ENCODE data around the gene CARD19. TPM values are rescaled to one million over a fixed set of nuclear protein-coding genes. Genes with fewer than 3 reads are reported as not detected.
A peak's percentile ranks its signal among the peaks of the same experiment; 100 is the strongest.

Gene CARD19, protein sequence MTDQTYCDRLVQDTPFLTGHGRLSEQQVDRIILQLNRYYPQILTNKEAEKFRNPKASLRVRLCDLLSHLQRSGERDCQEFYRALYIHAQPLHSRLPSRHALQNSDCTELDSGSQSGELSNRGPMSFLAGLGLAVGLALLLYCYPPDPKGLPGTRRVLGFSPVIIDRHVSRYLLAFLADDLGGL
- total RNA-seq (2014; rRNA removed; shearing (Covaris generic)), result 33.3 and 41.5 TPM in 2 replicates

DNA sequence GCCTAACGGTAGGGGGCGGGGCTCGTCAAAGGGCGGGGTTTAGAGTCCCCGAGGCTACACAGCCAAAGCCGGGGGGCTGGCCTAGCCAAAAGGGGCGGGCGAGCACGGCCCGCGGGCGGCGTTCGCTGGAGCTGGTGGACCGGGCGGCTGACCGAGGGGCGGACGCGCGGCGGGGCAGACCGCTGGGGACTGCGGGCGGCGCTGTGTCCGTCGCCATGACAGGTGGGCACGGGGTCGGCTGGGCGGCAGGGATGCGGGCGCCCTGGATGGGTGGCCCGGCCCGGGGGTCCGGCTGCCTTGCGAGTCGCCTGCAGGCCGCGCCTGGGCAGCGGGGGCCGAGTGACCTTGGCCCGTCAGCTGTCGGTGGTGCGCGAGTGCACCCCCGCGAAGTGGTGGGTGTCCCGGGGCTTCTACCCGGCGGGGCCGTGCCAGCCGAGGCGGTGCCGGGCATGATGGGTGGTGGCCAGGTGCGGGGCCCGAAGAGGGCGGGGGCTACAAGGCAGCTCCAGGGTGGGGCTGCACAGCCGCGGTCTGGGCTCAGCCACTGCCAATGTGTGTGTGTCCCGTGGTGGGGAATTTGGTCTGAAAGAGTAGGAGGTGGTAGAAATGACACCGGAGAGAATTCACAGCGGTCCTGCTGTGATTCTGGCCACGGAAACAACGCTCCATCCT is at the start of gene CARD19:
CARD19 (plus strand) TSS at position 87 of the 672 bp plus-strand sequence; CDS start at position 216, 129 bp downstream.
- H3K4me1 ChIP-seq (replicated peaks), result peaks cover 38% of the 10 kb centered on the region
- no peaks in the 10 kb centered on the region for H3K27me3 ChIP-seq (replicated peaks)
- H3K27ac ChIP-seq, result peak within 1 kb of the TSS; percentile 80
- DNase-seq (ENCODE audit: low read depth in 1 of 2, low spot score in 2 of 2), result peak in 1 of 2 experiments; percentile 54
- peaks cover 4% of the 10 kb centered on the region for H3K36me3 ChIP-seq
- H3K9me3 ChIP-seq (replicated peaks), result peaks cover 3% of the 10 kb centered on the region; the same call in 1 of the 2 replicates
- H3K4me3 ChIP-seq, result peak within 1 kb of the TSS; percentile 99

DNA sequence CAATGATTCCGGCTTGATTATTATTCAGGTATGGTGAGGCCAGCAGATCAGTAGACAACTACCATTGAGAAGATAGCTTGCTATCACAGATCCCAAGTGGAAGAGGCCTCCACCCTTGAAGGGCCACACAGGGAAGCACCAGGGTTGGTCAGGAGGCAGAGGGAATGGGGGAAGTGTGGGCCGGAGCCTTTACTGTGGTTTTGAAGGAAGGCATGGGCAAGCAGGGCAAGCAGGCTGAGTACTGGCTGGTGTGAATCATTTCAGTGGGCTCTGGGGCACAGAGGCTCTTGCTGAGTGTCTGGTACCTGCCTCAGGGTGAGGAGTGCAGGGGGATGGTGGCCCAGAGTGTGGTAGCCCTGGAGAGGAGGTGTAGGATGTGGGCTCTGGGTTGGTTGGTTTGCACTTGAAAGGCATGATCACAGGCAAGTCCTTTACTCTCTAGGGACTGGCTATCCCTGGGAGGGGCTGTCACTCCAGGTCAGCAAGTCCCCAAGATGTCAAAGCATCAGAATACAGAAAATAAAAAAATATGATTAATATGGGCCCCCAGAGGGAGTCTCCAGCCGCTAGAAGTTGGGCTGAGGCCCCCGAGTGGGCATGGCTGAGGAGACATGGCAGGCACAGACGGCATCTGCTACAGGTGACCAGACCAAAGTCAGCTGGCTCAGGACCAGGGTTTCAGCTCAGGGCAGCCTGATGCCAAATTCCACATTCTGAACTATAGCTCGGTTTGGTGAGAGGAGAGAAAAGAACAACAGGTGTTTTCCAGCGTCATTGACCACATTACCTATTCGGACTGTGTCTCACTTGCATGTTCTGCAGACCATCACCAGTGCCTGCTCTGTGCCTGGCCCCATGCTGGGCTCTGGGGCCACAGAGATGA is 47.2 kb upstream of the CARD19 start:
- Histone ChIP-seq H3K4me3 (no peak overlapping the region), H3K27ac (no peak overlapping the region), H3K9me3 (replicated peaks) (no peaks in the 10 kb centered on the region), H3K4me1 (replicated peaks) (no peaks in the 10 kb centered on the region), H3K36me3 (no peaks in the 10 kb centered on the region), H3K27me3 (replicated peaks) (no peaks in the 10 kb centered on the region)
- no peak for DNase-seq (ENCODE audit: low read depth in 1 of 2, low spot score in 2 of 2)

DNA sequence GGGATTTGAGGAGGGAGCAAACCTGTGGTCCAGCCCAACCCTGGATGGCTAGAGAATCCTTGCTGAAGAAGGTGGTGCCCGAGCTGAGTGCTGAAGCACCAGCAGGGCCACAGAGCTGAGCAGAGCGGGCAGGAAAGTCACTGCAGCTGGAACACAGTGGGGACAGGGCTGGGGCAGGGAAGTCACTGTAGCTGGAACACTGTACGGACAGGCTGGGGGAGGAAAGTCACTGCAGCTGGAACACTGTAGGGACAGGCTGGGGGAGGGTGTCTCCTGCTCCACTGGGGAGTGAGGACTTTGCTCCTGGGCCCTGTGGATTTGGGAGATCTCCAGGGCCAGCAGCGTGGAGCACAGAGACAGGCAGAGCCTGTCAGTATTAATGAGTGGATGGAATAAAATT is 46.5 kb upstream of the CARD19 start:
- H3K36me3 ChIP-seq, result no peaks in the 10 kb centered on the region
- H3K9me3 ChIP-seq (replicated peaks), result no peaks in the 10 kb centered on the region
- no peak overlapping the region for H3K4me3 ChIP-seq
- no peak overlapping the region for H3K27ac ChIP-seq
- H3K4me1 ChIP-seq (replicated peaks), result no peaks in the 10 kb centered on the region
- no peak for DNase-seq (ENCODE audit: low read depth in 1 of 2, low spot score in 2 of 2)
- H3K27me3 ChIP-seq (replicated peaks), result no peaks in the 10 kb centered on the region

DNA sequence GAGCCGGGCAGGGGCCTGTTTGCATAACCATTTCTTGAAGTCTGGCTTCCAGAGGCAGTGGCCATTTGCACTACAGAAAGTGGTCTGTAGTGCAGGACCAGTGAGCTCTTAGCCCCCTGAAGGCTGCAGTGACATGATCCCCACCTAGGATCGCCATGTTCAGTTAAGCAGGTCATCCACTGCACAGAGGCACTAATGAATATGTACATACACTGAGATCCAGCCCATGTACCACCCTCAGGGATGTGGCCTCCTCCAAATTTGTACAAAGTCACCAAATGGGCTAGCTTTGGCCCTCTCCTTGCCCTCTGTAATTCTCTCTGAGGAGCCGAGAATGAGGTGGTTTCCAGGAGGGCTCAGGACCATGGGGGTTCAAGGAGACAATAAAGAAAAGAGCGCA is 45.8 kb upstream of the CARD19 start:
- no peak for DNase-seq (ENCODE audit: low read depth in 1 of 2, low spot score in 2 of 2)
- no peaks in the 10 kb centered on the region for H3K36me3 ChIP-seq
- H3K4me1 ChIP-seq (replicated peaks), result no peaks in the 10 kb centered on the region
- no peaks in the 10 kb centered on the region for H3K9me3 ChIP-seq (replicated peaks)
- no peak overlapping the region for H3K4me3 ChIP-seq
- H3K27ac ChIP-seq, result no peak overlapping the region
- no peaks in the 10 kb centered on the region for H3K27me3 ChIP-seq (replicated peaks)

DNA sequence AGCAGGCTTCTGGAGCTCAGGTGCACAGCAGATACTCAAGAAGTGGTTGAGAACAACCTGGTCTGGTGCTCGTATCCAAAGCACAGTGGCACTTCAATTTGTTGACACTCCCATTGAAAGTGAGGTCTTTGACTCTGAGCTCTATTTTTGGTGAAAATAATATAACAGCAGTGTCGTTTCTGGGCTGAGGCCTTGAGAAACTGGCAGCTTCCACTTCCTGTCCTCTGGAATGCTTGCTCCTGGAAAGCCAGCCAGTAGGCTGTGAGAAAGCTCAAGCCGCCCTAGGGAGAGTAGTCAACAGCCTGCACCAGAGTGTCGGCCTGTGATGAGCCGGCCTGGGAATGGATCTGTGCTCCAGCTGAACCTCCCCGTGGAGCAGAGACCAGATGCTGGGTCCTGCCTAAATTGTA is 44.3 kb upstream of the CARD19 start:
- H3K4me1 ChIP-seq (replicated peaks), result no peaks in the 10 kb centered on the region
- H3K9me3 ChIP-seq (replicated peaks), result no peaks in the 10 kb centered on the region
- DNase-seq (ENCODE audit: low read depth in 1 of 2, low spot score in 2 of 2), result no peak
- H3K36me3 ChIP-seq, result no peaks in the 10 kb centered on the region
- no peak overlapping the region for H3K27ac ChIP-seq
- H3K4me3 ChIP-seq, result no peak overlapping the region
- H3K27me3 ChIP-seq (replicated peaks), result no peaks in the 10 kb centered on the region

DNA sequence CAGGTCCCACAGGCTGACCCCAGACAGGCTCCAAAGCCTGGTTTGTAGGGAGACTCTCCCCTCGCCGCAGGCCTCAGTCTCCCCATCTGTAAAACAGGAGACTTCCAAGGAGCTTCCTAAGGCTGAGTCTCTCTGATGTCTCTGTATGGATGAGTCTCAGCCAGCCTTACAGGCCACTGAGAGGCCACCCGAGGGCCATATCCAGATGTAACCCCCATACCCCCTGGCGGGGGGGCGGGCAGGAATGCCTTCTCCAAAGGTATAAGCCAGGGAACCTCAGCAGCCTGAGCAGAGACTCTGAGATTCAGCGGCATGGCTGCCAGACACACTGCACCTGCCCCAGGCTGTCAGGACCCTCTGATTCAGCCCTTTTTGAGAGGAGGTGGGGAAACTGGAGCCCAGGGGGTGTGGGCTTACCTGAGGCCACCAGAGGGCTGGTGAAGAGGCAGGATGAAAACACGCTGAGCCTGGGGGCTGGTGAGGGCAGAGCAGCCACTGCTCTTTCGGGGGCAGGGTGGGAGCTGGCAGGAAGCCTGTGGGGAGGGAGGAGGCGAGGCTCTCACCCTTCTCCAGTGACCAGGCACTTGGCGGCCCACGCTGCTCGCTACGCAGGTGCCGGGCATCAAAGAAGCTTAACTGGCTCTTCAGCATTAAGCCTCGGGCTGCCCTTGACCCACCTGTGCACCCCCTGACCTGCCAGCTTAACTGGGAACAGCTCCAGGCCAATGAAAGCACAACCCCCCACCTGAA is 43.1 kb upstream of the CARD19 start:
- H3K4me3 ChIP-seq, result no peak overlapping the region
- H3K4me1 ChIP-seq (replicated peaks), result no peaks in the 10 kb centered on the region
- no peaks in the 10 kb centered on the region for H3K9me3 ChIP-seq (replicated peaks)
- no peaks in the 10 kb centered on the region for H3K36me3 ChIP-seq
- no peak for DNase-seq (ENCODE audit: low read depth in 1 of 2, low spot score in 2 of 2)
- no peak overlapping the region for H3K27ac ChIP-seq
- H3K27me3 ChIP-seq (replicated peaks), result no peaks in the 10 kb centered on the region

DNA sequence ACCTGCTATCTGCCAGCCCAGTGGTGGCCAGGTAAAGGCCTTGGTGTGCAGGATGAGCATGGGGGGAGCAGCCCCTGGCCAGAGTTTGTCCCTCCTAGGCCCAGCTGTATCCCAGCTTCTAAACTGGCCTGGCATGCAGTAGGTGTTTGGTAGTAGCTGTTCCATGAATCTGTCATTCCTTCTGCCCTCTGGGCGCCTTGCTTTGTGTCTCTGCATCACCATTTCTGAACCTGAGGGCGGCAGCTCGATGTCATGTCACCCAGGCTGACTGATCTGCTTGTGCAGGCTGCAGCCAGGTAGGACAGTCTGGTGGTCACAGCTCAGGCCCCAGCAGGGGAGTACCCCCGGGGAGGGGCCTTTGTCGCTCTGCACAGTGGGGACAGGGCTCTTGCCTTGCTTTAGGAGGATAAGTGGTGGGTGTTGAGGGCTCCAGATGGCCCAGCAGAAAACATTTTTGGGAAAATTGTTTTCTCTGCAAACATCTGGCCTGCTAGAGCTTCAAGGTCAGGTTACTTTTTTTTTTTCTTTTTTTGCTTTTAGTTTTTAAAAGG is 42.2 kb upstream of the CARD19 start:
- Histone ChIP-seq H3K4me3 (no peak overlapping the region), H3K9me3 (replicated peaks) (no peaks in the 10 kb centered on the region)

DNA sequence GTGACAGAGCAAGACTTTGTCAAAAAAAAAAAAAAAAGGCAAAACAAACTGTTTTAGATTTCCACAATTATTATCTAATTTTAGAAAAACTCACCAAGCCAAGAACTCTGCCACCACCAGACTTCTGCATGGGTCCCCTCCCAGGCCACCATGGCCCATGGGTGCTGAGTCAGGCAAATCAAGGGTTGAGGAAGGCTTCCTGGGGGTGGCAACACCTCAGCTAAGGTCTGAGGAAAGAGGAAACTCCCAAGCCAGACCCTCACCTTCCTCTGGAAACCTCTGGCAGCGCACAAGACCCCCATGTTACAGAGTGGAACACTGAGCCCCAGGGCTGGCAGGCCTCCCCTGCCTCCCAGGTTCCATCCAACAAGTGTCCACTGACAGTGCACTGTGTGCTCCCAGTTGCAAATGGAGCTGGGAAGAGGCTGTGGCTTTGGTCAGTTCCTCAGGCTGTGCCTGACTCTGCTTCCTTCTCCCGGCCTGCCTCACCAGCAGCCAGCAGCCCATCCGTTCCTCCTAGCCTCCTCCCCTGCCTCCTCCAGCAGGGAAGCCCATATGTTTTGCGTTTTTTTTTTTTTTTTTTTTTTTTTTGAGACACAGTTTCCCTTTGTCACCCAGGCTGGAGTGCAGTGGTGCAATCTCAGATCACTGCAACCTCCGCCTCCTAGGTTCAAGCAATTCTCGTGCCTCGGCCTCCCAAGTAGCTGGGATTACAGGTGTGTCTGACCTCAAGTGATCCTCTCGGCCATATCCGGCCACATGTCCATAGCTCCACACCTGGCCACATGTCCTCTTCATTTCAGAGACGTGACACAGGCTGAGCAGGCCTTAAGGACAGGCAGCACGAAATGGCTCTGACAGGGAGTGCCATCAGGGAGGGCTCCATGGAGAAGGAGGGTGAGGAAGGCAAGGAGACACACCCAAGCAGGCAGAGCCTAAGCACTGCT is 41.0 kb upstream of the CARD19 start:
- no peak overlapping the region for H3K27ac ChIP-seq
- H3K4me1 ChIP-seq (replicated peaks), result no peaks in the 10 kb centered on the region
- no peaks in the 10 kb centered on the region for H3K36me3 ChIP-seq
- no peaks in the 10 kb centered on the region for H3K9me3 ChIP-seq (replicated peaks)
- DNase-seq (ENCODE audit: low read depth in 1 of 2, low spot score in 2 of 2), result no peak
- no peaks in the 10 kb centered on the region for H3K27me3 ChIP-seq (replicated peaks)
- no peak overlapping the region for H3K4me3 ChIP-seq

More for the DNA sequence above, 42.2 kb upstream of the CARD19 start:
- DNase-seq (ENCODE audit: low read depth in 1 of 2, low spot score in 2 of 2), result no peak
- no peaks in the 10 kb centered on the region for H3K36me3 ChIP-seq
- no peak overlapping the region for H3K27ac ChIP-seq
- H3K27me3 ChIP-seq (replicated peaks), result no peaks in the 10 kb centered on the region
- no peaks in the 10 kb centered on the region for H3K4me1 ChIP-seq (replicated peaks)

DNA sequence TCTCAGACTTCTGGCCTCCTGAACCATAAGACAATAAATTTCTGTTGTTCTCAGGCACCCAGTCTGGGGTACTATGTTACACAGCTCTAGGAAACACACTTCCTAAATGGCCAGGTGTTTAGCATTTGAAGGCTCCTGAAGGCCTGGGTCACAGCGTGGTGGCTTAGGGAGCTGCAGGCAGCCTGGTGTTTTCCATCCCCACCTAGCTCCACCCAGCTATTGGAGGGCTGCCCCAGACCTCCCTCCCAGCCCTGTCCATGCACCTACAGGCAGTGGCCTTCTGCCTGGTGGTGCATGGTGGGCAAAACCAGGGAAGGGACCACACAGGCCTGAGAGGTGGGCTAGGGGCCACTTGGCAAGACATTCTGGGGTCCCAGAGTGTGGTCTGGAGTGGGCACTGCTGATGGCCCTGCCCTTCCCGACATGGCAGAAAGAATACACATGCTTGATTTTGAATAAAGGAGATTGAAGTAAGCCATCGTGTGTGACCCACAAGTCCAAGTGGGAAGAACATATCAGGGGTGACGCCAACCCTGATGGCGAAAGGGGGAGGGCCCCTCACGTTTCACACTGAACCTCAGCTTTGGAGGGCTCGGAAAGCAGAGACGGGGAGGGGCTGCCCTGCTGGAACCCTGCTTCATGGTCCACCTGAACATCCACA is 38.8 kb upstream of the CARD19 start:
- Histone ChIP-seq H3K36me3 (no peaks in the 10 kb centered on the region), H3K27ac (no peak overlapping the region), H3K4me1 (replicated peaks) (no peaks in the 10 kb centered on the region), H3K27me3 (replicated peaks) (no peaks in the 10 kb centered on the region), H3K9me3 (replicated peaks) (no peaks in the 10 kb centered on the region), H3K4me3 (no peak overlapping the region)
- no peak for DNase-seq (ENCODE audit: low read depth in 1 of 2, low spot score in 2 of 2)

DNA sequence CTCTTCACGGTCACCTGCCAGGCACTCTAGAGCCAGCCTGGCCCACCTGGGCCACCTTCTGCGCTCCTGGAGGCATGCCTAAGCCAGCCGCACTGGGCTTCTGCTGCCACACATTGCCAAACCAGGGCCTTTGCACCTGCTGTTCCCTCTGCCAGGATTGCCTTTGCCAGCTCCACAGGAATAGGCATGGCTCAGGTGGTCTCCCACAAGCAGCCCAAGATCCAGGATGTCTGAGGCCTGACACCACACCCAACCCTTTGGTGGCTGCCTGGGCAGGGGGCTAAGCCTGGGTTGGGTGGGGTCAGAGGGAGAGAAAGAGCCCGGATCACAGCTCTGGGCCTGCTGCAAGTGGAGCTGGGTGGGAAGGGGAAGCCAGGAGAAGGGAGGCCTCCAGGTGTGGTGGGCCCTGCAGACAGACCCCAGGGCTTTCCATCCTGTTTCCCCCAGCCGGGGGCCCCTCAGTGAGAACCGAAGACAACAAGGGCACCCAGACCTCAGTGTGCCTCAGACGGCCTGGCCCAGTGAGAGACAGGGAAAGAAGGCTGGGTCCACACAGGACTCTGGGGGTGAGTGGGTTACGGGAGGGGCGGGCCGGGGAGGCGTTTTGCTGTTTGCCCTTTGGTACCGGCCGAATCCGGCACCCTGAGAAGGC is 38.2 kb upstream of the CARD19 start:
- H3K4me1 ChIP-seq (replicated peaks), result no peaks in the 10 kb centered on the region
- no peaks in the 10 kb centered on the region for H3K36me3 ChIP-seq
- no peak overlapping the region for H3K4me3 ChIP-seq
- DNase-seq (ENCODE audit: low read depth in 1 of 2, low spot score in 2 of 2), result no peak
- H3K9me3 ChIP-seq (replicated peaks), result no peaks in the 10 kb centered on the region
- H3K27me3 ChIP-seq (replicated peaks), result no peaks in the 10 kb centered on the region
- no peak overlapping the region for H3K27ac ChIP-seq

DNA sequence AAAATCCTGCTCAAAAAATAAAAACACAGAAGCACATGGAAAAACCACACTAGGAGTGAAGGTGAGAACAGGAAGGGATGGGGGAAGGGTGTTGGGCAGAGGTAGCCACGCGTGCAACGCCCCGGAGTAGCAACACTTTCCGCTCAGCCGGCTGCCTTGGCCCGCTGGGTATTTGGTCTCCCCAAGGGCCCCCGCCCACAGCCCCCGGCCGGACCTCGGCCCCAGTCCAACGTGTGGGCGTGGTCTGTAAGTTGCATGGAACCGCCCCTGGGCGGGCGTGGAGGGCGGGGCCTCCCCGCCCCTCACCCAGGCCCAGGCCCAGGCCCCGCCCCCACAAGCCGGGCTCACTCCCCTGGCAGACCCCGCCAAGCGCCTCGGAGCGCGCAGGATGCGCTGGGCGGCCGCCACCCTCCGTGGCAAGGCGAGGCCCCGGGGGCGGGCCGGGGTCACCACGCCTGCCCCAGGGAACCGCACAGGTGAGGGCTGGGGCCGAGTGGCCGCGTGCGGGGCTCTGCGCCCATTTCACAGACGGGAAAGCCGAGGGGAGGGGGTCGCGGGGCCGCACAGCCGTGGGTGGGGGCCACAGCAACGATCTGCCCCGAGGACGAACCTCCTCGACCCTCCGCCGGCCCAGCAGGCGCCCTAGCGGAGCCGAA is 37.5 kb upstream of the CARD19 start, which contains the start of gene SUSD3:
SUSD3 (plus strand) TSS at position 347 of the 656 bp plus-strand sequence; CDS start at position 389, 42 bp downstream.
- Histone ChIP-seq H3K4me3 (no peak within 1 kb of the TSS), H3K4me1 (replicated peaks) (no peaks in the 10 kb centered on the region), H3K36me3 (no peaks in the 10 kb centered on the region), H3K27ac (no peak within 1 kb of the TSS), H3K9me3 (replicated peaks) (no peaks in the 10 kb centered on the region), H3K27me3 (replicated peaks) (no peaks in the 10 kb centered on the region)
- no peak for DNase-seq (ENCODE audit: low read depth in 1 of 2, low spot score in 2 of 2)

Data from SJSA1 (cell line).